Right cardiac atrium (tissue), 5 donors: ENCODE measurements around the gene EXOC7. TPM values are rescaled to one million over a fixed set of nuclear protein-coding genes. Genes with fewer than 3 reads are reported as not detected.
A peak's percentile ranks its signal among the peaks of the same experiment; 100 is the strongest.

Experiments used
- ATAC-seq, 2 donors: fragments of 200-7000 bp; cut with Tn5 transposase; one replicate each; pipeline versions ENCODE4 v1.8.0 to v1.9.1; 2020; ENCODE audit warnings: moderate library complexity in 2 of 2, mild to moderate bottlenecking in 1 of 2
- DNase-seq, 3 donors: peaks; one replicate each; pipeline ENCODE4 v3.0.0-alpha.2; 2020
- H3K27ac ChIP-seq: one replicate; pipeline ENCODE4 v1.5.1; 2013; ENCODE audit warnings: mild to moderate bottlenecking, low read length, control low read depth, moderate library complexity
- H3K27me3 ChIP-seq: one replicate; pipeline ENCODE4 v1.6.1; 2013; ENCODE audit not compliant: control insufficient read depth, insufficient read depth
- H3K4me1 ChIP-seq: one replicate; pipeline ENCODE4 v1.6.1; 2013; ENCODE audit warnings: low read length; ENCODE audit not compliant: control insufficient read depth, insufficient read depth
- H3K4me3 ChIP-seq: one replicate; pipeline ENCODE4 v1.5.1; 2013; ENCODE audit warnings: low read length, control low read depth
- H3K9me3 ChIP-seq: one replicate; pipeline ENCODE4 v1.6.1; 2013; ENCODE audit warnings: low read length; ENCODE audit not compliant: control insufficient read depth
- WGBS: extraction: QIAGEN DNeasy Blood & Tissue Kit; methylation state at CpG from one replicate; pipeline ENCODE4 v1.1.7; 2013; 5-methylcytosine and 5-hydroxymethylcytosine counted together
- intact Hi-C, 4 donors: fragments of 100-400 bp; cut with DNase I; formaldehyde crosslinking; loops; one replicate each; pipeline versions ENCODE4 v1.11.0 to v1.14.0; 2022 to 2023
- polyA plus RNA-seq: library from polyadenylated mRNA; stranded (reverse); fragments of 200-250 nt; gene quantifications from one replicate; pipeline ENCODE4 v1.2.3, GENCODE V29; 2013
- total RNA-seq, 4 donors: library from RNA; stranded (reverse); fragmentation: NEBNext Ultra II Directional; extraction: Animal tissue kit (Norgen Biotek cat#: 25700); gene quantifications; one replicate each; pipeline ENCODE4 v1.2.1, GENCODE V29; 2021
- donor health status: healthy with polysubstance abuse.
- donor health status: DM: no; HTN: yes; CAD: no.
- donor health status: DM: no; HTN: no; CAD: no.
- donor health status: DM: no; HTN: yes; CAD: no; lungs with severe emphysema.
- donor health status: DM: yes; HTN: yes; CAD: no.

The EXOC7 gene
- total and polyA plus RNA-seq, 5 donors = 40.4 to 93.5 (median 81.9) TPM

DNA sequence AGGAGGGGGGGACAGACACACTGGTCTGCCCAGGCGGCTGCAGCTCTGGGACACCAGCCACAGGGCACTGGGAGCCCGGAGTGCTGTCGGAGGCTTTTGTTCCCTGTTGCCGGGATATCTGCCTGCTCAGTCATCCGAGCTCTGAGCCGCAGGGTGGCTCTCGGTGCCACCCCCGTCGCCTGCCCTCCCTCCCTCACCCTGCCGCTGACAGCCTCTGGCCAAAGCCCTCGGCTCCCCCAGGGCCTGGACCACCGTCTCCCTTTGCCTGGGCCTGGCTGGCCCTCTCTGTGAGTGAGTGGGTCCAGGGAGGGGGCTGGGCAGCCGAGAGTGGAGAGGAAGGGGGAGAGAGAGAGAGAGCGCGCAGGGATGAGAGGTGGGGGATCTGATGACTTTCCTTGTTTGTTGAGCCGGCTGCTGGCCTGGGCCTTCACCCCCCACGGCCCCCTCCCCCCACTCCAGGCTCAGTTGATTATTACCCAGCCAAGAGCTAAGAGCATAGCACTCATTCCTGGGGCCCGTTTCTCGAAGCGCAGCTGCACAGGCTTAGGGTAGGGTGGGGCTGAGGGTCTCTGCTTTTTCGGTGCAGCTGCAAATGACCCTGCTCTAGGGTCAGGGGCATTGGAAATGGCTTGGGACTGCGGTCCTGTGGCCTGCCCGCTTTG lies 34.8 kb upstream of the EXOC7 start:
- Histone ChIP-seq H3K27ac (no peak overlapping the region), H3K9me3 (no peaks in the 10 kb centered on the region), H3K4me3 (no peak overlapping the region), H3K27me3 (no peaks in the 10 kb centered on the region), H3K4me1 (no peaks in the 10 kb centered on the region)
- DNase-seq (peak in 1 of 3 donors; percentile 47), ATAC-seq (no peak)
- WGBS = 34% methylated on average over 23 of the region's 23 CpGs
- intact Hi-C loops = no loop called here

- DNase-seq = peak in 1 of 3 donors; percentile 69
- Histone ChIP-seq H3K9me3 (no peaks in the 10 kb centered on the region), H3K4me1 (no peaks in the 10 kb centered on the region), H3K27ac (no peak overlapping the region), H3K4me3 (no peak overlapping the region), H3K27me3 (no peaks in the 10 kb centered on the region)
- intact Hi-C loops = no loop called here
- 33% methylated on average over 54 of the region's 54 CpGs for WGBS
- no peak for ATAC-seq
Observed at GRCh38 chr17:76137351-76138233, 34.0 kb upstream of the EXOC7 start.

GRCh38 chr17:76137001-76137350 lies 33.4 kb upstream of the EXOC7 start:
- intact Hi-C loops = no loop called here
- H3K27ac ChIP-seq = no peak overlapping the region
- 61% methylated on average over 7 of the region's 7 CpGs for whole genome bisulfite sequencing
- H3K4me3 ChIP-seq = no peak overlapping the region
- H3K9me3 ChIP-seq = no peaks in the 10 kb centered on the region
- no peak for ATAC-seq
- no peaks in the 10 kb centered on the region for H3K4me1 ChIP-seq
- DNase-seq = no peak
- H3K27me3 ChIP-seq = no peaks in the 10 kb centered on the region

GRCh38 chr17:76136276-76137000 lies 32.9 kb upstream of the EXOC7 start:
- Histone ChIP-seq H3K4me1 (no peaks in the 10 kb centered on the region), H3K4me3 (no peak overlapping the region), H3K27ac (no peak overlapping the region), H3K27me3 (no peaks in the 10 kb centered on the region), H3K9me3 (no peaks in the 10 kb centered on the region)
- DNase-seq (no peak), ATAC-seq (no peak)
- intact Hi-C loops = no loop called here
- WGBS = 66% methylated on average over 16 of the region's 16 CpGs

- no peak for ATAC-seq
- no peaks in the 10 kb centered on the region for H3K9me3 ChIP-seq
- intact Hi-C loops = no loop called here
- H3K27me3 ChIP-seq = no peaks in the 10 kb centered on the region
- H3K4me1 ChIP-seq = no peaks in the 10 kb centered on the region
- H3K27ac ChIP-seq = no peak overlapping the region
- DNase-seq = no peak
- WGBS = 61% methylated on average over 8 of the region's 8 CpGs
- H3K4me3 ChIP-seq = no peak overlapping the region
Observed at GRCh38 chr17:76135810-76136188, 32.2 kb upstream of the EXOC7 start.

DNA sequence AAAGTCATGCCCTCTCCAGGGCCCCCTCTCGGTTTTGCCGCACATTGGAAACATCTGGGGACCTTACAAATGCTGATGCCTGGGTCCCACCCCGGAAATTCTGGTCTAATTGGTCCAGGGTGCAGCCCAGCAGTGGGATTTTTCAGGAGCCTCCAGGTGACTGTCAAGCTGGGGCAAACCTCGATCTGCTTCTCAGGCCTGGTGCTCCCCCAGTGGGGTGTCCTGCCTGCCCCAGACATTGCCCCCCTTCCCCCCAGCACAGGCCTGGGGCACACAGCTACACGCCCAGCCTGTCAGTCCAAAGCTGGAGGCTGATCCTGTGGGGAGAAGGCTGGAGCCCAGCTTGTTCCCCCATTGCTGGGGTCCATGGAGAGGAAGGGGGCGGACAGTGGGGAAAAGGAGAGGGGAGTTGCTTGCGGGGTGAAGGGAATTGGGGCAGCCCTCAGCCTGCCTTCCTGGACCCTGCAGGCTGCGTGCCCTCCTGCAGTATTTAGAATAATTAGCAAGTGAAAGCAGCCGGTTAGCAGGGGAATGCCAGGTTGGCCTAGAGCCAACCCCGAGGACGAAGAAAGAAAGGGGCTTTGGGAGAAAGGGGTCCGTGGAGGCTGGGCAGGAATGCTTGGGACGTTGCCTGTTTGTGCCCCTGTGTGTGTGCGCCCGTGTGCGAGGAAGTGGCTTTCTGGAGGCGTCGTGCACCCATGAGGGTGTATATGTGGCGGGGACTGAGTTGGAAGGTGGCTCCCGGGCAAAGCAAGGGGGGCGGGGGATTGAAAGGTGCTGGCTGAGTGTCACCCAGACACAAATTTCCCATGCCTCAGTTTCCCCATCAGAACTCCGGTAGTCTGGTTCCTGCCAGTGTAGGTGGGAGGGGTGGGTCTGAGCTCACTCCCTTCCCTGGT lies 31.6 kb upstream of the EXOC7 start:
- intact Hi-C loops = no loop called here

DNA sequence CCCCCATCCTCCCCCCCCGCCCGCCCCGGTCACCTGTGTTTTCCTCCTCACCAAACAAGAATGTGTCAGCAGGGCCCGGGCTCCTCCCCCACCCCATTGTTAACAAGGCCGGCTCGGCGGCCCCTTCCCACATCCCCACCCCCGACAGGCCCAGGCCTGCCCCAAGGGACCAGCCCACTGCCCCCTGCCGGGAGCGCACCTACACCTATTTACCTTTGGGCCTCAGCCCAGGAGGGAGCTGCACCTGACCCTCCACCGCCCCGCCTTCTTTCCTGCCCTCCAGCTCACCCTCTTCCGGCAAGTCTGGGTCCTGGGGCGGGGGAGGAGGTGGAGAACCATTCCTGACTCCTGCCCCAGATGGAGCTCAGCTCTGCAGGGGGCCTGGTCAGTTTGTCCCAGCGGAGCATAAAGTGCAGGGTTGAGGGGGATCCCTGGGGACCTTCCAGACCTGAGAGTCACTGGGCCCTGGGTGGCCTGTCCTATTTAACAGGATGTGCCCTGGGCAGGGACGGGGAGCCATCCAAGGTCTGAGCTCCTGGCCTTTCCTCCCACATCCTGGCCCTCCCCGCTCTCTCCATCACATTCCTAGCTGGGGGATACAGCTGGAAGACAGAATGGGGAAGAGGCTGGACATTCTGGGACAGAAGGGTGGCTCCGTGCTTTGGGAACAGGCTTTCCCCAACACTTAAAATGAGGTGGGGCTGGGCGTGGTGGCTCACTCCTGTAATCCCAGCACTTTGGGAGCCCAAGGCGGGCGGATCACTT lies 29.2 kb upstream of the EXOC7 start:
- no peak overlapping the region for H3K4me3 ChIP-seq
- DNase-seq (no peak), ATAC-seq (no peak)
- H3K27ac ChIP-seq = no peak overlapping the region
- 30% methylated on average over 21 of the region's 21 CpGs for WGBS
- no peaks in the 10 kb centered on the region for H3K9me3 ChIP-seq
- no peaks in the 10 kb centered on the region for H3K4me1 ChIP-seq
- no peaks in the 10 kb centered on the region for H3K27me3 ChIP-seq
- intact Hi-C loops = no loop called here

More for the DNA sequence above, 31.6 kb upstream of the EXOC7 start:
- ATAC-seq = no peak
- H3K4me1 ChIP-seq = no peaks in the 10 kb centered on the region
- no peak overlapping the region for H3K27ac ChIP-seq
- 36% methylated on average over 22 of the region's 22 CpGs for WGBS
- DNase-seq = no peak
- no peak overlapping the region for H3K4me3 ChIP-seq
- H3K9me3 ChIP-seq = no peaks in the 10 kb centered on the region
- no peaks in the 10 kb centered on the region for H3K27me3 ChIP-seq

DNA sequence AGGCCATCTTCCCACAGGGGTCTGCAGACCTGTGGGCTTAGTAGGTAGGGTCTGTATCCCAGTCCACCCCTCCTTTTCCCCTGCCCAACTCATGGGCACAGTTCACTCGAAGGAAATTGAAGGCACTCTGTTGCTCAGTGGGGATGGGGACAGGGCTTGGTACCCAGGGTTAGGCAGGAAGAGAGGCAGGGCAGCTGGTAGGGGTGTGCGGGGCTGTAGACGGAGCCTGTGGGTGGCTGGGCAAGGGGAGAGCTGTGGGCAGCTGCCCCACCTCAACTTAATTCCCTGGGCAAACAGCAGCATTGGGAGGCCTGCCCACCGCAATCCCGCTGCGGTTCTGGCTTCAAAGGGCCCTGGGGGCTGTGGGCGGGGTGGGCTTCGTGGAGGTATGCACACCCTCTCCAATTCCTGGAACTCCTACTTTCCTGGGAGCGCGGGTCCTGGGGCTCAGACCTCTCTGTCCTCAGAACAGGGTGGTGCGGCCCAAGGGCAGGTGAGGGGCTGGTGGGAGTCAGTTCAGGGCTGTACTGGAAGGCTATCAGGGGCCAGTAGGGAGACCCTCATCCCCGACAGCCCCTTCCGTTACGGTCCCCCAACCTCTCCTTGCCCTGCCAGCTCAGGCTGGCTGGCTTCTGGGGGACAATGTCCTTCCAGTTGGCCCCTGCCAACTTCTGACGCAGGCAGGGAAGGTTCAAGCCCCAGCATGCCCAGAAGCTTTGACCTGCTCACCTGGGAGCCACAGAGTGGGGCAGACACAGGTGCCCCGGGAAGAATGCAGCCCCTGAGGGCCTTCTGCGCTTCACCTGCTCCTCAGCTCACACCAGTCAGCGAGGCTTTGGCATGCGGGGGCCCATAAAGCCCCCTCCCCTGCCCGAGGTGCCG lies 28.3 kb upstream of the EXOC7 start:
- Histone ChIP-seq H3K4me1 (no peaks in the 10 kb centered on the region), H3K4me3 (no peak overlapping the region), H3K27ac (no peak overlapping the region), H3K27me3 (no peaks in the 10 kb centered on the region), H3K9me3 (no peaks in the 10 kb centered on the region)
- intact Hi-C loops = no loop called here
- ATAC-seq (no peak), DNase-seq (no peak)
- WGBS = 43% methylated on average over 21 of the region's 21 CpGs

DNA sequence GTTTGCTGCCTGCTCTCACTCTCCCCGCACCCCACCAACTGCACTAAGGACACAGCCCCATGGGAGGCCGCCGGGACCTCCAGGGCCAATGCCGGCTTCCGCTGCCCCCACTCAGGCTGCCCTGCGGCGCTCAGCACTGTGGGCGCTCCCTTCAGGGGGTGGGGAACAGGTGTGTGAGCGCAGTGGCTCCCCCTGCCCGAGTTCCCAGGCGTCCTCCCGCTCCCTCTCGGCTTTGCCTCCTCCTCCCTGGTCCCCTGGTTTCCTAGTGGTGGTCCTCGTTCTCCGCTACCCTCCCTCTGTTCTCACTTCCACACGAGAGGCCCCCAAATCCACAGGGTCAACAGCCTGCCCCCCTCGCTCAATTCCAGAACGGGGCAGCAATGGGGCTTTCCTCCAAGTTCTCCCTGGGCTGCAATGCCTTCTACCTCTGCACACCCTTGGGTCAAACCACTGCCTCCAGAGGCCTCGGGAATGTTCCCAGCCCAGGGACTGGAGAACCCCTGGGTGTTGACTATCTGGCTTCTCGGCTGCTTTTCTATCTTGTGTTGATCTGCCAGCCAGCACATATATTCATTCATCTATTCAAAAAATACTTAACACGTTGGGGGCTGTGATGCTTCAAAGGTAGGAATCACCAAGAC lies 27.6 kb upstream of the EXOC7 start:
- DNase-seq (no peak), ATAC-seq (no peak)
- WGBS = 39% methylated on average over 21 of the region's 21 CpGs
- Histone ChIP-seq H3K4me1 (no peaks in the 10 kb centered on the region), H3K27ac (no peak overlapping the region), H3K27me3 (no peaks in the 10 kb centered on the region), H3K4me3 (no peak overlapping the region), H3K9me3 (no peaks in the 10 kb centered on the region)
- intact Hi-C loops = no loop called here
